ENCODE measurements around the gene SPATA2L.

Gene SPATA2L

GRCh38 chr16:89656435-89657121, 44.9 kb downstream of the SPATA2L start:
- no peak for DNase-seq

- DNase-seq = no peak
Observed at GRCh38 chr16:89655062-89655643, 46.4 kb downstream of the SPATA2L start.

- DNase-seq = no peak
Observed at GRCh38 chr16:89653656-89654295, 47.7 kb downstream of the SPATA2L start.

- DNase-seq = no peak
Observed at GRCh38 chr16:89651584-89651983, 49.9 kb downstream of the SPATA2L start.

GRCh38 chr16:89646906-89647305, 54.6 kb downstream of the SPATA2L start:
- DNase-seq = no peak
